Loucy (cell line): ENCODE measurements around the gene LXN.
"Not testable (repeated sequence)": the region's sequence is repeated elsewhere in the genome, so short reads cannot be mapped to it uniquely, and the experiment has no call there.

ENCODE experiments used
- H2AFZ ChIP-seq: fragments of 200-600 bp; sonication (generic); 2 replicates; pipeline ENCODE4 v1.6.0; 2016; ENCODE audit warnings: antibody characterized with exemption, mild to moderate bottlenecking, low read length, moderate library complexity
- H3F3A ChIP-seq: fragments of 200-600 bp; 2 replicates; pipeline ENCODE4 v1.6.0; 2016; ENCODE audit warnings: antibody characterized with exemption, low read depth, mild to moderate bottlenecking
- H3K27me3 ChIP-seq: fragments of 200-600 bp; sonication (generic); 2 replicates; pipeline ENCODE4 v1.6.1; 2014; ENCODE audit warnings: low read length, mild to moderate bottlenecking; ENCODE audit not compliant: insufficient read depth, poor library complexity, severe bottlenecking
- H3K36me3 ChIP-seq: fragments of 200-600 bp; sonication (generic); 2 replicates; pipeline ENCODE4 v1.6.1; 2016; ENCODE audit warnings: low read length; ENCODE audit not compliant: insufficient read depth
- H3K4me1 ChIP-seq: fragments of 200-600 bp; sonication (generic); 2 replicates; pipeline ENCODE4 v1.5.1; 2014; ENCODE audit warnings: low read length, mild to moderate bottlenecking; ENCODE audit not compliant: insufficient read depth, poor library complexity, severe bottlenecking
- H3K4me2 ChIP-seq: fragments of 200-600 bp; sonication (generic); 2 replicates; pipeline ENCODE4 v1.6.0; 2014; ENCODE audit warnings: antibody characterized with exemption, low read length, low read depth, mild to moderate bottlenecking; ENCODE audit not compliant: poor library complexity, severe bottlenecking
- H3K4me3 ChIP-seq: fragments of 200-600 bp; sonication (generic); 2 replicates; pipeline ENCODE4 v1.5.1; 2014; ENCODE audit warnings: low read length, mild to moderate bottlenecking, mixed read lengths; ENCODE audit not compliant: poor library complexity, severe bottlenecking
- H3K79me2 ChIP-seq: fragments of 200-600 bp; sonication (generic); 2 replicates; pipeline ENCODE4 v1.6.1; 2014; ENCODE audit warnings: low read length; ENCODE audit not compliant: insufficient read depth
- H3K9ac ChIP-seq: fragments of 200-600 bp; sonication (generic); 2 replicates; pipeline ENCODE4 v1.6.0; 2014; ENCODE audit warnings: mild to moderate bottlenecking, low read depth, low read length, moderate library complexity; ENCODE audit not compliant: poor library complexity, severe bottlenecking
- H3K9me2 ChIP-seq: fragments of 200-600 bp; sonication (generic); replicated peaks from 2 replicates; pipeline ENCODE4 v1.6.1; 2016; ENCODE audit warnings: low read depth, low read length, mixed read lengths
- H3K9me3 ChIP-seq: fragments of 200-600 bp; sonication (generic); 2 replicates; pipeline ENCODE4 v1.6.1; 2014; ENCODE audit warnings: mild to moderate bottlenecking, antibody characterized with exemption, low read length, low read depth; ENCODE audit not compliant: insufficient read depth
- H4K20me1 ChIP-seq: fragments of 200-600 bp; sonication (generic); 2 replicates; pipeline ENCODE4 v1.6.0; 2014; ENCODE audit warnings: antibody characterized with exemption, low read length, mild to moderate bottlenecking; ENCODE audit not compliant: insufficient read depth, poor library complexity, severe bottlenecking
- CTCF ChIP-seq: fragments of 200-600 bp; sonication (generic); conservative IDR thresholded peaks from 2 replicates; pipeline ENCODE4 v1.5.1; 2014; ENCODE audit warnings: mild to moderate bottlenecking, antibody characterized with exemption, low read length
- EZH2phosphoT487 ChIP-seq: fragments of 200-600 bp; IDR thresholded peaks from 2 replicates; pipeline ENCODE4 v1.6.1; 2018; ENCODE audit warnings: antibody characterized with exemption, mild to moderate bottlenecking, moderate library complexity, borderline replicate concordance

LXN gene

GRCh38 chr3:158696618-158697017 lies 24.2 kb upstream of the LXN start:
- H3F3A ChIP-seq: no peaks in the 10 kb centered on the region

GRCh38 chr3:158693866-158694456 lies 21.5 kb upstream of the LXN start:
- H3K9me2 ChIP-seq, H3K79me2 ChIP-seq, H3K4me3 ChIP-seq, H4K20me1 ChIP-seq, H3K4me2 ChIP-seq, H3K27me3 ChIP-seq, H3F3A ChIP-seq, H2AFZ ChIP-seq, H3K9me3 ChIP-seq, H3K9ac ChIP-seq: not testable (repeated sequence)
- H3K4me1 ChIP-seq: peaks cover 21% of the 10 kb centered on the region
- H3K36me3 ChIP-seq: peaks cover 20% of the 10 kb centered on the region

More at GRCh38 chr3:158696618-158697017, 24.2 kb upstream of the LXN start:
- peaks cover 23% of the 10 kb centered on the region for H3K36me3 ChIP-seq
- no peak overlapping the region for H3K4me2 ChIP-seq
- no peak overlapping the region for H3K4me3 ChIP-seq
- peaks cover 17% of the 10 kb centered on the region for H3K4me1 ChIP-seq
- no peak overlapping the region for H2AFZ ChIP-seq
- no peaks in the 10 kb centered on the region for H3K27me3 ChIP-seq
- no peak for TF ChIP-seq CTCF
- no peak for TF ChIP-seq EZH2phosphoT487
- no peaks in the 10 kb centered on the region for H3K79me2 ChIP-seq
- H4K20me1 ChIP-seq: no peaks in the 10 kb centered on the region
- H3K9me2 ChIP-seq: no peaks in the 10 kb centered on the region
- no peaks in the 10 kb centered on the region for H3K9me3 ChIP-seq
- no peak overlapping the region for H3K9ac ChIP-seq

- Histone ChIP-seq H3K4me2 (no peak overlapping the region), H3K4me3 (no peak overlapping the region), H3K36me3 (peaks cover 15% of the 10 kb centered on the region; the same call in 1 of the 2 replicates), H3F3A (no peaks in the 10 kb centered on the region; the same call in 1 of the 2 replicates), H3K9me2 (no peaks in the 10 kb centered on the region), H3K9ac (no peak overlapping the region), H3K9me3 (no peaks in the 10 kb centered on the region), H3K27me3 (no peaks in the 10 kb centered on the region), H4K20me1 (no peaks in the 10 kb centered on the region), H2AFZ (no peak overlapping the region), H3K4me1 (no peaks in the 10 kb centered on the region), H3K79me2 (no peaks in the 10 kb centered on the region)
- no peak for TF ChIP-seq EZH2phosphoT487
- TF ChIP-seq CTCF: no peak
Measured at GRCh38 chr3:158685159-158685558, 12.7 kb upstream of the LXN start.
